Left kidney (tissue), 2 donors: ENCODE results near the gene SYPL2. TPM values are rescaled to one million over a fixed set of nuclear protein-coding genes. Genes with fewer than 3 reads are reported as not detected.
A peak's percentile ranks its signal among the peaks of the same experiment; 100 is the strongest.
"Not testable (repeated sequence)": the region's sequence is repeated elsewhere in the genome, so short reads cannot be mapped to it uniquely, and the experiment has no call there.

Experiments
- DNase-seq: peaks from one replicate; pipeline ENCODE4 v3.0.0-alpha.2; 2013
- polyA plus RNA-seq: library from polyadenylated mRNA; unstranded; fragments of 120-200 nt; gene quantifications from one replicate; pipeline ENCODE4 v1.2.1, GENCODE V29; 2013; ENCODE audit not compliant: insufficient read length

Gene SYPL2
- polyA plus RNA-seq, 1 donor = 13.4 TPM

- DNase-seq = no peak
Measured at GRCh38 chr1:109470245-109470644, 3.9 kb downstream of the SYPL2 start.

- no peak for DNase-seq
Measured at GRCh38 chr1:109472779-109473178, 6.4 kb downstream of the SYPL2 start.

- not testable (repeated sequence) for DNase-seq
Measured at GRCh38 chr1:109473284-109474057, 7.1 kb downstream of the SYPL2 start.

GRCh38 chr1:109474697-109475096 lies 8.4 kb downstream of the SYPL2 start:
- no peak for DNase-seq

- DNase-seq = no peak
Measured at GRCh38 chr1:109475261-109475660, 8.9 kb downstream of the SYPL2 start.

- DNase-seq = no peak
Measured at GRCh38 chr1:109476825-109477224, 10.5 kb downstream of the SYPL2 start.

- no peak for DNase-seq
Measured at GRCh38 chr1:109477821-109478220, 11.5 kb downstream of the SYPL2 start.

- DNase-seq = peak; percentile 18
Measured at GRCh38 chr1:109478806-109479205, 12.5 kb downstream of the SYPL2 start.

- no peak for DNase-seq
Measured at GRCh38 chr1:109479311-109479710, 13.0 kb downstream of the SYPL2 start.

GRCh38 chr1:109479901-109480300 lies 13.6 kb downstream of the SYPL2 start:
- DNase-seq = no peak

GRCh38 chr1:109481646-109482045 lies 15.3 kb downstream of the SYPL2 start:
- no peak for DNase-seq

- no peak for DNase-seq
Measured at GRCh38 chr1:109482242-109482641, 15.9 kb downstream of the SYPL2 start.

GRCh38 chr1:109482791-109483671 lies 16.7 kb downstream of the SYPL2 start:
- no peak for DNase-seq

- DNase-seq = peak; percentile 90
Measured at GRCh38 chr1:109483672-109484518, 17.5 kb downstream of the SYPL2 start, which contains the start of gene ATXN7L2. TSS of gene ATXN7L2 (plus strand) at chr1:109483905. CDS start at chr1:109483954, 49 bp downstream.

GRCh38 chr1:109484519-109484975 lies 18.2 kb downstream of the SYPL2 start:
- DNase-seq = no peak

- no peak for DNase-seq
Measured at GRCh38 chr1:109485001-109485400, 18.7 kb downstream of the SYPL2 start.

GRCh38 chr1:109487261-109487660 lies 20.9 kb downstream of the SYPL2 start:
- no peak for DNase-seq

- no peak for DNase-seq
Measured at GRCh38 chr1:109488201-109488600, 21.9 kb downstream of the SYPL2 start.

GRCh38 chr1:109488696-109489095 lies 22.4 kb downstream of the SYPL2 start:
- no peak for DNase-seq

GRCh38 chr1:109490029-109490933 lies 23.9 kb downstream of the SYPL2 start:
- no peak for DNase-seq

GRCh38 chr1:109490934-109491302 lies 24.6 kb downstream of the SYPL2 start:
- DNase-seq = no peak
